ENCODE data around the gene MRS2. TPM values are rescaled to one million over a fixed set of nuclear protein-coding genes. Genes with fewer than 3 reads are reported as not detected.

The MRS2 gene
- total and polyA plus RNA-seq, 9 of the 15 experiments (the other 6 are each of a cell fraction or from before 2014, with no cell fraction given) = 14.6 to 57.9 (median 48.1) TPM

DNA sequence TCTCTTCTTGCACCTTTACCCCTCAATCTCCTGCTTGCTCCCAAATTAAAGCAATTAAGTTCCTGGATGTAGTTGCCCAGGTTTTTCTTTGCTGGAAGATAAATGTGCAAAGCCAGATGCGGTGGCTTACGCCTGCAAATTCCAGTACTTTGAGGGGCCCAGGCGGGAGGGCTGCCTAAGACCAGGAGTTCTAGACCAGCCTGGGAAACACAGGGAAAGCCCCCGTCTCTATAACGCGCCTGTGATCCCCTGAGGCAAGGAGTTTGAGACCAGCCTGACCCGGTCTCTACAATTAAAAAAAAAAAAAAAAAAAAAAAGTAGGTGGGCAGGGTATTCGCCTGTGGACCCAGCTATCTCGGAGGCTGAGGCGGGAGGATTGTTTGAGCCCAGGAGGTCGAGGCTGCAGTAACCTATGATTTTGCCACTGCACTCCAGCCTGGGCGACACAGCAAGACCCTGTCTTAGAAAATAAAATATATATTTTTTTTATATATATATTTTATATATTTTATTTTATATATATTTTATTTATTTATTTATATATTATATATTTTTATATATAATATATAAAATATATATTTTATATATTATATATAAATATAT is 44.4 kb upstream of the MRS2 start:
- no TSS peak for BruUV-seq (replicated peaks)
- Histone ChIP-seq H3K9ac (ENCODE audit: insufficient read depth in 1 of 2, low read depth in 2 of 2, low read length in 2 of 2) (no peak overlapping the region), H3K4me3 (no peak overlapping the region), H3K9me1 (ENCODE audit: control insufficient read depth, insufficient read depth, low read length) (peaks cover 3% of the 10 kb centered on the region), H3K27ac (ENCODE audit: extremely low read depth, low read depth, low read length) (no peak overlapping the region), H3K27me3 (ENCODE audit: control insufficient read depth in 2 of 2, insufficient read depth in 2 of 2, low read length in 2 of 2) (peaks cover 16 to 22% of the 10 kb centered on the region in 2 experiments; a peak in 4 of 5 replicates), H3K79me2 (ENCODE audit: control insufficient read depth, insufficient read depth, low read length) (no peaks in the 10 kb centered on the region), H3K36me3 (ENCODE audit: control insufficient read depth, insufficient read depth, low read length) (no peaks in the 10 kb centered on the region), H3K4me2 (ENCODE audit: insufficient read depth, low read length) (peak overlapping the region; percentile 56), H3K9me3 (replicated peaks; ENCODE audit: control insufficient read depth, insufficient read depth, low read depth, low read length) (no peaks in the 10 kb centered on the region), H4K20me1 (replicated peaks; ENCODE audit: control insufficient read depth, insufficient read depth, low read length) (no peaks in the 10 kb centered on the region), H2AFZ (ENCODE audit: low read depth, low read length) (peak overlapping the region; percentile 79), H3K4me1 (replicated peaks in 1 of 2; ENCODE audit: control insufficient read depth in 2 of 2, insufficient read depth in 2 of 2, low read length in 2 of 2) (peaks cover 0 to 14% of the 10 kb centered on the region in 2 experiments; a peak in 3 of 5 replicates)
- intact Hi-C loops (cut with micrococcal nuclease) (no loop called here), in situ Hi-C loops (cut with MboI) (no loop called here)
- POLR2A ChIA-PET = no interaction called here
- WGBS (ENCODE audit: insufficient coverage, low coverage, missing lambda C conversion rate) = 18% methylated on average over 12 of the region's 12 CpGs
- CTCF ChIA-PET (ENCODE audit: low intra/inter-chr PET ratio) = no interaction called here
- FAIRE-seq (no peak), DNase-seq (ENCODE audit: extremely low read depth in 1 of 4, low spot score in 3 of 4) (no peak), ATAC-seq (no peak)
- TF ChIP-seq NFRKB (IDR thresholded peaks at IDR 0.05; ENCODE audit: low read depth) (no peak), RBM22 (IDR thresholded peaks at IDR 0.05; ENCODE audit: low read depth, low read length, poor library complexity, severe bottlenecking) (no peak), ZNF551 (CRISPR knock-in tag; IDR thresholded peaks at IDR 0.05) (no peak), MEIS2 (IDR thresholded peaks at IDR 0.05; ENCODE audit: partially characterized antibody) (no peak), HNRNPH1 (optimal IDR thresholded peaks at IDR 0.05; ENCODE audit: low read depth, low read length) (no peak), ZNF354B (CRISPR knock-in tag; IDR thresholded peaks at IDR 0.05) (no peak), SETDB1 (IDR thresholded peaks at IDR 0.05; ENCODE audit: low read length) (no peak), ZNF174 (CRISPR knock-in tag; IDR thresholded peaks at IDR 0.05) (no peak), GABPB2 (CRISPR knock-in tag; conservative IDR thresholded peaks at IDR 0.05) (no peak), FOXK2 (conservative IDR thresholded peaks at IDR 0.05 in 1 of 2, IDR thresholded peaks at IDR 0.05 in 1 of 2; ENCODE audit: low read depth in 2 of 2) (no peak), ZNF253 (CRISPR knock-in tag; conservative IDR thresholded peaks at IDR 0.05) (no peak), RB1 (IDR thresholded peaks at IDR 0.05; ENCODE audit: low read depth) (no peak), ZNF224 (CRISPR knock-in tag; IDR thresholded peaks at IDR 0.05) (no peak)
- TF ChIP-seq, protein P1, sequence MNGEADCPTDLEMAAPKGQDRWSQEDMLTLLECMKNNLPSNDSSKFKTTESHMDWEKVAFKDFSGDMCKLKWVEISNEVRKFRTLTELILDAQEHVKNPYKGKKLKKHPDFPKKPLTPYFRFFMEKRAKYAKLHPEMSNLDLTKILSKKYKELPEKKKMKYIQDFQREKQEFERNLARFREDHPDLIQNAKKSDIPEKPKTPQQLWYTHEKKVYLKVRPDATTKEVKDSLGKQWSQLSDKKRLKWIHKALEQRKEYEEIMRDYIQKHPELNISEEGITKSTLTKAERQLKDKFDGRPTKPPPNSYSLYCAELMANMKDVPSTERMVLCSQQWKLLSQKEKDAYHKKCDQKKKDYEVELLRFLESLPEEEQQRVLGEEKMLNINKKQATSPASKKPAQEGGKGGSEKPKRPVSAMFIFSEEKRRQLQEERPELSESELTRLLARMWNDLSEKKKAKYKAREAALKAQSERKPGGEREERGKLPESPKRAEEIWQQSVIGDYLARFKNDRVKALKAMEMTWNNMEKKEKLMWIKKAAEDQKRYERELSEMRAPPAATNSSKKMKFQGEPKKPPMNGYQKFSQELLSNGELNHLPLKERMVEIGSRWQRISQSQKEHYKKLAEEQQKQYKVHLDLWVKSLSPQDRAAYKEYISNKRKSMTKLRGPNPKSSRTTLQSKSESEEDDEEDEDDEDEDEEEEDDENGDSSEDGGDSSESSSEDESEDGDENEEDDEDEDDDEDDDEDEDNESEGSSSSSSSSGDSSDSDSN (IDR thresholded peaks at IDR 0.05; ENCODE audit: borderline replicate concordance in 1 of 2, low read depth in 2 of 2, low read length in 2 of 2) = no peak
- TF ChIP-seq, protein P2, sequence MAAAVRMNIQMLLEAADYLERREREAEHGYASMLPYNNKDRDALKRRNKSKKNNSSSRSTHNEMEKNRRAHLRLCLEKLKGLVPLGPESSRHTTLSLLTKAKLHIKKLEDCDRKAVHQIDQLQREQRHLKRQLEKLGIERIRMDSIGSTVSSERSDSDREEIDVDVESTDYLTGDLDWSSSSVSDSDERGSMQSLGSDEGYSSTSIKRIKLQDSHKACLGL (CRISPR knock-in tag; IDR thresholded peaks at IDR 0.05; ENCODE audit: borderline replicate concordance, poor library complexity, severe bottlenecking) = no peak
- TF ChIP-seq, protein P3, sequence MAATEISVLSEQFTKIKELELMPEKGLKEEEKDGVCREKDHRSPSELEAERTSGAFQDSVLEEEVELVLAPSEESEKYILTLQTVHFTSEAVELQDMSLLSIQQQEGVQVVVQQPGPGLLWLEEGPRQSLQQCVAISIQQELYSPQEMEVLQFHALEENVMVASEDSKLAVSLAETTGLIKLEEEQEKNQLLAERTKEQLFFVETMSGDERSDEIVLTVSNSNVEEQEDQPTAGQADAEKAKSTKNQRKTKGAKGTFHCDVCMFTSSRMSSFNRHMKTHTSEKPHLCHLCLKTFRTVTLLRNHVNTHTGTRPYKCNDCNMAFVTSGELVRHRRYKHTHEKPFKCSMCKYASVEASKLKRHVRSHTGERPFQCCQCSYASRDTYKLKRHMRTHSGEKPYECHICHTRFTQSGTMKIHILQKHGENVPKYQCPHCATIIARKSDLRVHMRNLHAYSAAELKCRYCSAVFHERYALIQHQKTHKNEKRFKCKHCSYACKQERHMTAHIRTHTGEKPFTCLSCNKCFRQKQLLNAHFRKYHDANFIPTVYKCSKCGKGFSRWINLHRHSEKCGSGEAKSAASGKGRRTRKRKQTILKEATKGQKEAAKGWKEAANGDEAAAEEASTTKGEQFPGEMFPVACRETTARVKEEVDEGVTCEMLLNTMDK (IDR thresholded peaks at IDR 0.05; ENCODE audit: borderline replicate concordance, insufficient read depth, low read depth, low read length, poor library complexity, severe bottlenecking) = no peak

Data from K562 (cell line).